CD14-positive monocyte (primary cell): ENCODE results near the gene LRRFIP2. TPM values are rescaled to one million over a fixed set of nuclear protein-coding genes. Genes with fewer than 3 reads are reported as not detected.
A peak's percentile ranks its signal among the peaks of the same experiment; 100 is the strongest.

ENCODE experiments used
- DNase-seq, 3 donors: peaks; one replicate each; pipeline ENCODE4 v3.0.0-alpha.2; 2011 to 2022
- H2AFZ ChIP-seq: 2 replicates; pipeline ENCODE4 v1.6.0; 2012; ENCODE audit warnings: mild to moderate bottlenecking, low read depth, low read length, inconsistent platforms; ENCODE audit not compliant: insufficient read depth, poor library complexity, severe bottlenecking
- H3K27ac ChIP-seq, 2 donors: 1 replicate in 1 of 2; 2 replicates in 1 of 2; pipeline ENCODE4 v1.5.1; 2012 to 2013; ENCODE audit warnings: low read length in 2 of 2, control low read depth in 1 of 2, inconsistent platforms in 1 of 2, low read depth in 1 of 2, mild to moderate bottlenecking in 1 of 2
- H3K27me3 ChIP-seq, 2 donors: one replicate each; pipeline versions ENCODE4 v1.6.0 to v1.6.1; 2011 to 2013; ENCODE audit warnings: low read length in 2 of 2; ENCODE audit not compliant: control insufficient read depth in 2 of 2, insufficient read depth in 2 of 2
- H3K36me3 ChIP-seq, 2 donors: replicated peaks in 1 of 2; 1 replicate in 1 of 2; 2 replicates in 1 of 2; pipeline versions ENCODE4 v1.5.1 to v1.6.1; 2012 to 2013; ENCODE audit warnings: low read length in 2 of 2, control low read depth in 1 of 2, inconsistent platforms in 1 of 2, mild to moderate bottlenecking in 1 of 2; ENCODE audit not compliant: insufficient read depth in 2 of 2, control insufficient read depth in 1 of 2
- H3K4me1 ChIP-seq, 2 donors: 1 replicate in 1 of 2; 2 replicates in 1 of 2; pipeline versions ENCODE4 v1.5.1 to v1.6.1; 2012 to 2013; ENCODE audit warnings: low read length in 2 of 2, control low read depth in 1 of 2, inconsistent platforms in 1 of 2, mild to moderate bottlenecking in 1 of 2, moderate library complexity in 1 of 2; ENCODE audit not compliant: insufficient read depth in 2 of 2, control insufficient read depth in 1 of 2
- H3K4me2 ChIP-seq: replicated peaks from 2 replicates; pipeline ENCODE3; 2012; ENCODE audit warnings: low read length, moderate library complexity, mild to moderate bottlenecking; ENCODE audit not compliant: poor library complexity, severe bottlenecking; ENCODE audit errors: extremely low read depth
- H3K4me3 ChIP-seq, 3 experiments: fragments of 200-600 bp in 1 of 3; sonication (generic) in 1 of 3; replicated peaks in 1 of 3; 1 replicate in 2 of 3; 2 replicates in 1 of 3; pipeline ENCODE4 v1.5.1; 2011 to 2013; ENCODE audit warnings: low read length in 3 of 3, mild to moderate bottlenecking in 3 of 3, control low read depth in 2 of 3, low read depth in 2 of 3, inconsistent platforms in 1 of 3, moderate library complexity in 1 of 3
- H3K79me2 ChIP-seq: 2 replicates; pipeline ENCODE4 v1.6.0; 2012; ENCODE audit warnings: mild to moderate bottlenecking, control low read depth, inconsistent platforms, low read length, moderate library complexity; ENCODE audit not compliant: insufficient read depth
- H3K9ac ChIP-seq: 2 replicates; pipeline ENCODE4 v1.6.0; 2017; ENCODE audit warnings: low read length, mild to moderate bottlenecking; ENCODE audit not compliant: insufficient read depth, poor library complexity, severe bottlenecking
- H3K9me3 ChIP-seq, 2 donors: replicated peaks in 1 of 2; 1 replicate in 1 of 2; 2 replicates in 1 of 2; pipeline versions ENCODE4 v1.5.1 to v1.6.1; 2012 to 2013; ENCODE audit warnings: low read length in 2 of 2, control low read depth in 1 of 2; ENCODE audit not compliant: control insufficient read depth in 1 of 2, insufficient read depth in 1 of 2
- H4K20me1 ChIP-seq: 2 replicates; pipeline ENCODE4 v1.6.0; 2012; ENCODE audit warnings: mild to moderate bottlenecking, low read length, control low read depth, moderate library complexity; ENCODE audit not compliant: insufficient read depth
- H3K27ac Mint-ChIP-seq, 7 donors: one replicate each; pipeline ENCODE4 v1.8.0; 2020; ENCODE audit warnings: mild to moderate bottlenecking in 7 of 7, mixed read lengths in 7 of 7, moderate library complexity in 6 of 7, inconsistent platforms in 2 of 7
- H3K27me3 Mint-ChIP-seq, 3 donors: one replicate each; pipeline ENCODE4 v1.8.0; 2021 to 2022; ENCODE audit warnings: low read depth in 3 of 3, mild to moderate bottlenecking in 3 of 3, mixed read lengths in 3 of 3, moderate library complexity in 3 of 3, inconsistent platforms in 1 of 3
- H3K36me3 Mint-ChIP-seq, 2 donors: one replicate each; pipeline ENCODE4 v1.8.0; 2020; ENCODE audit warnings: mixed read lengths in 2 of 2, inconsistent platforms in 1 of 2, mild to moderate bottlenecking in 1 of 2
- H3K4me1 Mint-ChIP-seq: one replicate; pipeline ENCODE4 v1.8.0; 2020; ENCODE audit warnings: mild to moderate bottlenecking, mixed read lengths
- H3K4me3 Mint-ChIP-seq, 2 donors: one replicate each; pipeline ENCODE4 v1.8.0; 2020; ENCODE audit warnings: mild to moderate bottlenecking in 2 of 2, mixed read lengths in 2 of 2, moderate library complexity in 1 of 2
- H3K9me3 Mint-ChIP-seq, 7 donors: one replicate each; pipeline ENCODE4 v1.8.0; 2020 to 2022; ENCODE audit warnings: mixed read lengths in 7 of 7, mild to moderate bottlenecking in 6 of 7, moderate library complexity in 6 of 7, inconsistent platforms in 2 of 7
- WGBS: methylation state at CpG from one replicate; pipeline ENCODE4 v1.1.5; 2013; ENCODE audit warnings: missing lambda C conversion rate; ENCODE audit not compliant: insufficient coverage; 5-methylcytosine and 5-hydroxymethylcytosine counted together
- intact Hi-C, 2 donors: fragments of 100-400 bp; cut with micrococcal nuclease; formaldehyde crosslinking; loops; one replicate each; pipeline versions ENCODE4 v1.15.0 to v1.15.1; 2023
- polyA plus RNA-seq, 3 donors: library from polyadenylated mRNA; depleted of rRNA in 1 of 3; unstranded in 2 of 3; stranded (reverse) in 1 of 3; fragments of 300-500 nt in 2 of 3; fragments of >200 nt in 1 of 3; fragmentation: Illumina TruSeq in 2 of 3; gene quantifications; 1 replicate in 2 of 3; 2 replicates in 1 of 3; pipeline ENCODE4 v1.2.3, GENCODE V29; 2012 to 2021
- TF ChIP-seq, protein P1 (sequence below): fragments of 200-600 bp; IDR thresholded peaks from one replicate; pipeline ENCODE4 v1.8.0; 2022; ENCODE audit warnings: antibody characterized with exemption, mild to moderate bottlenecking

The LRRFIP2 gene
- polyA plus RNA-seq, 3 donors: 30.9 to 39.4 (median 31.7) TPM

DNA sequence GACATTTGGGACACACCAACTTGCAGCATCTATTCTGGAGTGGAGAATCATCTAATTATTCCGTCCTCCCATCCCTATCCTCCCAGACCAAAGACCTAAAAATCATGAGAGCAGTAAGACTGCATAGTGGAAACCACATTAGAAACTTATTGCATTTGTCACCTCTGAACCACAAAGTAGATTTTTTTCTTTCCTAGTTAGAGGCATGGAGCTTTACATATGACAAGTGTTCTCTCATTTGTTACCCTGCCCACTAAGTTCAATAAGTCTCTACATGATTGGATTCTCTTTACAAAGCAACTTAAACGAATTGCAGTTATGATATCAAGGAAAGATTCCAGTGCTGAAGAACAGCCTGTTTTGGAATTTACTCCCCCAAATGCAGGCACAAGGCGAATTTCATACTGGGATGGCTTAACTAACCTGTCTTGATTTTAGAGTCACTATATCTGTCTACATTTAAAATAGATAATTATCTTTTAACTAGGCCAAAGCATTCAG is 42.3 kb upstream of the LRRFIP2 start:
- WGBS: no CpG with 5 or more reads among the region's 3 CpGs
- Mint-ChIP-seq H3K4me3 (no peak overlapping the region), H3K36me3 (no peaks in the 10 kb centered on the region), H3K27ac (no peak overlapping the region), H3K4me1 (peaks cover 1% of the 10 kb centered on the region), H3K9me3 (peaks cover 0 to 13% (median 3%) of the 10 kb centered on the region in 7 donors), H3K27me3 (peaks cover 0 to 2% (median 0%) of the 10 kb centered on the region in 3 donors)
- Histone ChIP-seq H3K9ac (no peak overlapping the region), H3K4me2 (no peak overlapping the region), H2AFZ (no peak overlapping the region), H3K27ac (no peak overlapping the region), H3K4me1 (no peaks in the 10 kb centered on the region), H3K36me3 (no peaks in the 10 kb centered on the region), H3K4me3 (no peak overlapping the region), H3K27me3 (no peaks in the 10 kb centered on the region), H4K20me1 (no peaks in the 10 kb centered on the region), H3K9me3 (peaks cover 0 to 12% of the 10 kb centered on the region in 2 donors), H3K79me2 (no peaks in the 10 kb centered on the region)
- TF ChIP-seq, protein P1, sequence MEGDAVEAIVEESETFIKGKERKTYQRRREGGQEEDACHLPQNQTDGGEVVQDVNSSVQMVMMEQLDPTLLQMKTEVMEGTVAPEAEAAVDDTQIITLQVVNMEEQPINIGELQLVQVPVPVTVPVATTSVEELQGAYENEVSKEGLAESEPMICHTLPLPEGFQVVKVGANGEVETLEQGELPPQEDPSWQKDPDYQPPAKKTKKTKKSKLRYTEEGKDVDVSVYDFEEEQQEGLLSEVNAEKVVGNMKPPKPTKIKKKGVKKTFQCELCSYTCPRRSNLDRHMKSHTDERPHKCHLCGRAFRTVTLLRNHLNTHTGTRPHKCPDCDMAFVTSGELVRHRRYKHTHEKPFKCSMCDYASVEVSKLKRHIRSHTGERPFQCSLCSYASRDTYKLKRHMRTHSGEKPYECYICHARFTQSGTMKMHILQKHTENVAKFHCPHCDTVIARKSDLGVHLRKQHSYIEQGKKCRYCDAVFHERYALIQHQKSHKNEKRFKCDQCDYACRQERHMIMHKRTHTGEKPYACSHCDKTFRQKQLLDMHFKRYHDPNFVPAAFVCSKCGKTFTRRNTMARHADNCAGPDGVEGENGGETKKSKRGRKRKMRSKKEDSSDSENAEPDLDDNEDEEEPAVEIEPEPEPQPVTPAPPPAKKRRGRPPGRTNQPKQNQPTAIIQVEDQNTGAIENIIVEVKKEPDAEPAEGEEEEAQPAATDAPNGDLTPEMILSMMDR: no peak
- DNase-seq: no peak
- intact Hi-C loops: no loop called here

DNA sequence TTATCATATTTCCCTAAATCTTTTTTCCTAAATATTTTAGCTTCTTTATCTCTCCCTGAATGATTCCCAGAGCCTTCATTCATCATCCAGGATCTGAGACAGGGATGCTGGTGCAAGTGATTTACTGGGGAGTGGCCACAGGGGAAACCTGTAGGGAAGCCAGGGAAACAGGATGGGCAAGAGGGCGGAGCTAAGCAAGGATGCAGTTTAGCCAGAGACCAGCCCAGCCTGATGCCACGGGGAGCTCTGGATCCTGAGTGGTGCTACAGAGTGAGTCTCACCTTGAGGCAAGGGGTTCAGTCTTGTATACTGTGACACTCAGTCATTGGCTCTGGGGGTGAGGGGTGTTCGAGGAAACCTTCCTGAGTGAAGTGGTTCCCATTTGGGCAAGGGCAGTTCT is 39.7 kb upstream of the LRRFIP2 start:
- Histone ChIP-seq H3K27ac (no peak overlapping the region), H3K36me3 (no peaks in the 10 kb centered on the region), H3K4me2 (no peak overlapping the region), H2AFZ (no peak overlapping the region), H4K20me1 (no peaks in the 10 kb centered on the region), H3K9me3 (peaks cover 0 to 17% of the 10 kb centered on the region in 2 donors), H3K27me3 (no peaks in the 10 kb centered on the region), H3K79me2 (no peaks in the 10 kb centered on the region), H3K9ac (no peak overlapping the region), H3K4me3 (no peak overlapping the region), H3K4me1 (no peaks in the 10 kb centered on the region)
- DNase-seq: no peak
- Mint-ChIP-seq H3K4me3 (no peak overlapping the region), H3K36me3 (no peaks in the 10 kb centered on the region), H3K9me3 (peaks cover 0 to 17% (median 5%) of the 10 kb centered on the region in 7 donors), H3K27me3 (peaks cover 0 to 2% (median 0%) of the 10 kb centered on the region in 3 donors), H3K4me1 (peaks cover 1% of the 10 kb centered on the region), H3K27ac (peak overlapping the region in 3 of 7 donors; percentile 45 to 64 (median 59))
- intact Hi-C loops: no loop called here
- TF ChIP-seq, protein P1: no peak
- 70% methylated on average over 2 of the region's 3 CpGs for WGBS
